K562 (cell line): ENCODE data around the gene PNLIPRP1. TPM values are rescaled to one million over a fixed set of nuclear protein-coding genes. Genes with fewer than 3 reads are reported as not detected.

Experiments used
- ATAC-seq: fragments of 200-7000 bp; cut with Tn5 transposase; 3 replicates; pipeline ENCODE4 v1.9.1; 2020; ENCODE audit warnings: moderate library complexity
- BruUV-seq: library from RNA; stranded (reverse); fragments of 400-500 nt; replicated peaks from 2 replicates; lab custom pipeline; 2021; lab: Mats Ljungman, UMichigan
- CTCF ChIA-PET: fragments of 300-600 bp; formaldehyde crosslinking; extraction: SDS; loops from one replicate; lab custom pipeline; 2021; ENCODE audit warnings: low intra/inter-chr PET ratio; lab: Yijun Ruan, JAX
- POLR2A ChIA-PET: fragments of 300-600, 350-650 bp; sonication (Branson Sonifier 250); formaldehyde crosslinking; extraction: SDS; loops from one replicate; lab custom pipeline; 2021; ENCODE audit warnings: antibody characterized with exemption, inconsistent platforms; lab: Yijun Ruan, JAX
- DNase-seq, 4 experiments: peaks; one replicate each; pipeline versions ENCODE4 v3.0.0 to v3.0.0-alpha.2; 2011 to 2018; ENCODE audit warnings: low spot score in 3 of 4, mixed read lengths in 3 of 4; ENCODE audit errors: extremely low read depth in 1 of 4
- FAIRE-seq: peaks from 2 replicates; lab custom pipeline; 2011; peaks lifted over from hg19 to GRCh38; lab: Jason Lieb, UNC
- H2AFZ ChIP-seq: 2 replicates; pipeline ENCODE4 v1.6.0; 2011; ENCODE audit warnings: low read depth, low read length, control low read depth, inconsistent platforms
- H3K27ac ChIP-seq: fragments of 200-600 bp; 3 replicates; pipeline ENCODE4 v1.8.0; 2011; ENCODE audit warnings: low read depth, mild to moderate bottlenecking, control low read depth, inconsistent platforms, low read length, moderate library complexity, mixed read lengths; ENCODE audit errors: extremely low read depth
- H3K27me3 ChIP-seq, 2 experiments: fragments of 300-600 bp in 1 of 2; 2 replicates in 1 of 2; 3 replicates in 1 of 2; pipeline versions ENCODE4 v1.6.0 to v1.8.0; 2011; ENCODE audit warnings: inconsistent platforms in 2 of 2, low read length in 2 of 2, mild to moderate bottlenecking in 1 of 2, mixed read lengths in 1 of 2, moderate library complexity in 1 of 2; ENCODE audit not compliant: control insufficient read depth in 2 of 2, insufficient read depth in 2 of 2
- H3K36me3 ChIP-seq: fragments of 300-600 bp; 3 replicates; pipeline ENCODE4 v1.8.0; 2011; ENCODE audit warnings: mild to moderate bottlenecking, low read length, inconsistent platforms; ENCODE audit not compliant: control insufficient read depth, insufficient read depth
- H3K4me1 ChIP-seq, 2 experiments: fragments of 200-600 bp in 1 of 2; replicated peaks in 1 of 2; 2 replicates in 1 of 2; 3 replicates in 1 of 2; pipeline versions ENCODE4 v1.5.1 to v1.8.0; 2011; ENCODE audit warnings: inconsistent platforms in 2 of 2, low read length in 2 of 2, mild to moderate bottlenecking in 1 of 2, mixed read lengths in 1 of 2, moderate library complexity in 1 of 2; ENCODE audit not compliant: control insufficient read depth in 2 of 2, insufficient read depth in 2 of 2
- H3K4me2 ChIP-seq: 2 replicates; pipeline ENCODE4 v1.6.1; 2011; ENCODE audit warnings: low read length, control low read depth, inconsistent platforms, mixed read lengths; ENCODE audit not compliant: insufficient read depth
- H3K4me3 ChIP-seq: fragments of 200-600 bp; sonication (generic), shearing (Covaris generic); 2 replicates; pipeline ENCODE4 v1.5.1; 2016; ENCODE audit warnings: control low read depth, inconsistent platforms
- H3K79me2 ChIP-seq: fragments of 200-600 bp; 3 replicates; pipeline ENCODE4 v1.8.0; 2011; ENCODE audit warnings: low read length, inconsistent platforms; ENCODE audit not compliant: control insufficient read depth, insufficient read depth
- H3K9ac ChIP-seq, 2 experiments: 2 replicates each; pipeline versions ENCODE4 v1.6.0 to v1.6.1; 2011; ENCODE audit warnings: low read depth in 2 of 2, low read length in 2 of 2, control low read depth in 1 of 2, inconsistent platforms in 1 of 2, mild to moderate bottlenecking in 1 of 2, mixed read lengths in 1 of 2; ENCODE audit not compliant: insufficient read depth in 1 of 2
- H3K9me1 ChIP-seq: one replicate; pipeline ENCODE4 v1.6.0; 2011; ENCODE audit warnings: inconsistent platforms, mild to moderate bottlenecking, low read length, moderate library complexity; ENCODE audit not compliant: control insufficient read depth, insufficient read depth
- H3K9me3 ChIP-seq: replicated peaks from 2 replicates; pipeline ENCODE4 v1.5.1; 2011; ENCODE audit warnings: low read depth, low read length, inconsistent platforms; ENCODE audit not compliant: control insufficient read depth, insufficient read depth
- H4K20me1 ChIP-seq: replicated peaks from 2 replicates; pipeline ENCODE4 v1.6.1; 2011; ENCODE audit warnings: low read length, inconsistent platforms, mixed read lengths; ENCODE audit not compliant: control insufficient read depth, insufficient read depth
- C11orf30 ChIP-seq: fragments of 450-650 bp; IDR thresholded peaks from 2 replicates; pipeline ENCODE4 v1.6.1; 2016; ENCODE audit warnings: low read depth, mild to moderate bottlenecking
- CBX5 ChIP-seq: IDR thresholded peaks from 2 replicates; pipeline ENCODE4 v1.6.1; 2014; ENCODE audit warnings: low read depth, borderline replicate concordance
- EWSR1 ChIP-seq: fragments of 450-650 bp; IDR thresholded peaks from 2 replicates; pipeline ENCODE4 v1.6.1; 2018; ENCODE audit warnings: borderline replicate concordance, mild to moderate bottlenecking, low read depth, moderate library complexity; ENCODE audit not compliant: partially characterized antibody
- JUN ChIP-seq, 2 experiments: sonication (generic) in 1 of 2; formaldehyde crosslinking in 1 of 2; IDR thresholded peaks; 2 replicates each; pipeline versions ENCODE4 v1.6.1 to v1.8.0; 2012 to 2022; ENCODE audit warnings: borderline replicate concordance in 2 of 2, mild to moderate bottlenecking in 2 of 2, improper control_type of control experiment in 1 of 2, low read depth in 1 of 2, low read length in 1 of 2, missing genetic modification reagents in 1 of 2
- MAFF ChIP-seq: IDR thresholded peaks from 2 replicates; pipeline ENCODE4 v1.6.1; 2012; ENCODE audit warnings: low read length, improper control_type of control experiment
- MAFG ChIP-seq: fragments of 450-650 bp; conservative IDR thresholded peaks from 2 replicates; pipeline ENCODE4 v1.6.1; 2016; ENCODE audit warnings: missing genetic modification characterization, missing compliant biosample characterization
- MAFK ChIP-seq: IDR thresholded peaks from 2 replicates; pipeline ENCODE4 v1.6.1; 2011; ENCODE audit warnings: low read length, improper control_type of control experiment
- MCM7 ChIP-seq, 2 experiments: fragments of 450-650 bp; IDR thresholded peaks; 2 replicates each; pipeline ENCODE4 v1.6.1; 2016 to 2018
- MIER1 ChIP-seq: fragments of 450-650 bp; IDR thresholded peaks from 2 replicates; pipeline ENCODE4 v1.6.1; 2016; ENCODE audit warnings: antibody characterized with exemption, mild to moderate bottlenecking, low read depth
- SREBF1 ChIP-seq: fragments of 150-350 bp; IDR thresholded peaks from 2 replicates; pipeline ENCODE4 v1.6.1; 2014; ENCODE audit warnings: antibody characterized with exemption, low read depth, low read length, borderline replicate concordance
- ZFX ChIP-seq: sonication (generic); formaldehyde crosslinking; IDR thresholded peaks from 2 replicates; pipeline ENCODE4 v1.8.0; 2022; ENCODE audit warnings: mild to moderate bottlenecking, missing genetic modification reagents, moderate library complexity
- ZNF316 ChIP-seq: fragments of 450-650 bp; IDR thresholded peaks from 2 replicates; pipeline ENCODE4 v1.6.1; 2016
- WGBS: fragments of 100-300 bp; shearing (Covaris generic); methylation state at CpG from one replicate; pipeline ENCODE4 v1.1.6; 2016; ENCODE audit warnings: low coverage, mixed read lengths; ENCODE audit not compliant: insufficient coverage; ENCODE audit errors: missing lambda C conversion rate; 5-methylcytosine and 5-hydroxymethylcytosine counted together
- in situ Hi-C: fragments of 300-500 bp; cut with MboI; formaldehyde crosslinking; loops from 4 replicates; pipeline ENCODE4 v1.15.0; 2018; ENCODE audit warnings: inconsistent platforms, mixed read lengths
- intact Hi-C: fragments of 100-400 bp; cut with micrococcal nuclease; formaldehyde crosslinking; loops from 2 replicates; pipeline ENCODE4 v1.14.2; 2022
- polyA plus RNA-seq, 8 experiments: library from polyadenylated mRNA; depleted of rRNA in 4 of 8; stranded (reverse) in 5 of 8; unstranded in 3 of 8; fragments of >200 nt; fragmentation: Nextera tagmentation in 2 of 8; fragmentation: Illumina TruSeq in 1 of 8; extraction: Ambion mirVana in 2 of 8; extraction: Trizol in 1 of 8; gene quantifications; 2 replicates each; pipeline versions ENCODE4 v1.2.1 to v1.2.3, GENCODE V29; 2011 to 2014; ENCODE audit warnings: inconsistent platforms in 1 of 8, missing spikeins in 1 of 8
- total RNA-seq, 7 experiments: library from RNA; depleted of rRNA in 6 of 7; stranded (reverse); fragments of >200 nt in 6 of 7; fragmentation: Illumina TruSeq in 2 of 7; extraction: Trizol in 2 of 7; gene quantifications; 2 replicates each; pipeline versions ENCODE4 v1.2.1 to v1.2.3, GENCODE V29; 2011 to 2021; ENCODE audit warnings: low replicate concordance in 1 of 7

Gene PNLIPRP1
- total and polyA plus RNA-seq, 9 of the 15 experiments (the other 6 are each of a cell fraction or from before 2014, with no cell fraction given) = 0.60 TPM; not detected in 8

DNA sequence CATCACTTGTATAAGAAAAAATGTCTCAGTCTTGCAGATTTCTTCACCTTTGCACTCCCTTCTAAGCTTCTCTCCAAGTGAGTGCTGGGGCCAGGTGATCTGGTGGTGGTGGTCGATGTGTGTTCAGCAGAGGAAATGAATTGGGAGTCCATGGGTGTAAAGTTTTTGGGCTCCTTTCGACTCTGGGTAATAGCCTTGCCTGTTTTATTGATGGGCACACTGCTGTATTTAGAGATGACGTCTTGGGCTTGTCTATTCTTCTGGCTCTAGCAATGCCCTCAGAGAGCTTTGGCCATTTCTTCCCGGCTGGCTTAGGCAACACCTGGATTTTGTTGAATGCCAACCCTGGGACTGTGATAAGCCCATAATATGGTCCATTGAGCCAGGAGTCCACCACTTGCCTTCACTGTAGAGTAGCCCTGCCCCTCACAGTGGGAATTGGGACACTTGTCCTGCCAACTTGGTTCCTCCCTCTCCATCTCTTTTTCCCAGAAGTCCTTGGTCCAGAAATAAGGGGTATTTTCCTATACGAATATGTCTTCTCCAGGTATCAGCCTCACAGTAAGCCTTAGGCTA, 33.4 kb upstream of the PNLIPRP1 start:
- TF ChIP-seq MCM7 (IDR thresholded peaks at IDR 0.05) (no peak), ZFX (CRISPR knock-in tag) (no peak), MIER1 (no peak), EWSR1 (no peak), JUN (IDR thresholded peaks at IDR 0.05; ENCODE audit: borderline replicate concordance, low read depth, low read length) (no peak), JUN (CRISPR knock-in tag; IDR thresholded peaks at IDR 0.05; ENCODE audit: borderline replicate concordance) (no peak)
- TF ChIP-seq, all 486 proteins: peak for 0
- Histone ChIP-seq H3K9me1 (no peaks in the 10 kb centered on the region), H3K36me3 (no peaks in the 10 kb centered on the region), H3K4me2 (no peak overlapping the region), H3K9ac (no peak overlapping the region), H3K27me3 (no peaks in the 10 kb centered on the region), H3K27ac (no peak overlapping the region), H3K4me3 (no peak overlapping the region), H3K9me3 (no peaks in the 10 kb centered on the region), H2AFZ (no peak overlapping the region), H3K4me1 (no peaks in the 10 kb centered on the region), H4K20me1 (no peaks in the 10 kb centered on the region), H3K79me2 (no peaks in the 10 kb centered on the region)
- WGBS = 0% methylated on average over 4 of the region's 5 CpGs
- DNase-seq (no peak), FAIRE-seq (no peak), ATAC-seq (no peak)
- intact Hi-C loops = no loop called here
- in situ Hi-C loops = no loop called here
- ChIA-PET CTCF (no interaction called here), POLR2A (no interaction called here)
- no TSS peak for BruUV-seq

DNA sequence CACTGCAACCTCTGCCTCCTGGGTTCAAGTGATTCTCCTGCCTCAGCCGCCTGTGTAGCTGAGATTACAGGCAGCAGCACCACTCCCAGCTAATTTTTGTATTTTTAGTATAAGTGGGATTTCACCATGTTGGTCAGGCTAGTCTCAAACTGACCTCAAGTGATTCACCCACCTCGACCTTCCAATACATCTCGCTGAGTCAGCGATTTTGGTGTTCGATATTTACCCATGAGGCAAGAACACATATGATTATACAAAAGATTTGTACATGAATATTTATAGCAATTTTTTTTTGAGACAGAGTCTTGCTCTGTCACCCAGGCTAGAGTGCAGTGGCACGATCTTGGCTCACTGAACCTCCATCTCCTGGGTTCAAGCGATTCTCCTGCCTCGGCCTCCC, 25.2 kb upstream of the PNLIPRP1 start:
- no TSS peak for BruUV-seq
- no peaks in the 10 kb centered on the region for H3K4me1 ChIP-seq
- no peak overlapping the region for H3K4me2 ChIP-seq
- WGBS = 0% methylated on average over 6 of the region's 8 CpGs
- in situ Hi-C loops = no loop called here
- DNase-seq (no peak), FAIRE-seq (no peak), ATAC-seq (no peak)
- ChIA-PET CTCF (no interaction called here), POLR2A (interaction anchor here (0.7 kb wide), 1 partner anchor 464 kb away, joined by 3 read pairs; no protein-coding TSS in a partner anchor)
- no peak overlapping the region for H3K9ac ChIP-seq
- no peaks in the 10 kb centered on the region for H3K36me3 ChIP-seq
- no peaks in the 10 kb centered on the region for H4K20me1 ChIP-seq
- no peaks in the 10 kb centered on the region for H3K9me3 ChIP-seq
- TF ChIP-seq MAFK (peak; percentile 97), CBX5 (no peak), MAFF (peak; percentile 96), C11orf30 (peak; percentile 81), SREBF1 (no peak), ZNF316 (peak; percentile 89), MAFG (tag) (peak; percentile 83)
- H2AFZ ChIP-seq = no peak overlapping the region
- H3K79me2 ChIP-seq = no peaks in the 10 kb centered on the region
- H3K27me3 ChIP-seq = no peaks in the 10 kb centered on the region
- no peak overlapping the region for H3K4me3 ChIP-seq
- no peak overlapping the region for H3K27ac ChIP-seq
- H3K9me1 ChIP-seq = no peaks in the 10 kb centered on the region
- intact Hi-C loops = no loop called here
